ENCODE results near the gene STIMATE.

The STIMATE gene

DNA sequence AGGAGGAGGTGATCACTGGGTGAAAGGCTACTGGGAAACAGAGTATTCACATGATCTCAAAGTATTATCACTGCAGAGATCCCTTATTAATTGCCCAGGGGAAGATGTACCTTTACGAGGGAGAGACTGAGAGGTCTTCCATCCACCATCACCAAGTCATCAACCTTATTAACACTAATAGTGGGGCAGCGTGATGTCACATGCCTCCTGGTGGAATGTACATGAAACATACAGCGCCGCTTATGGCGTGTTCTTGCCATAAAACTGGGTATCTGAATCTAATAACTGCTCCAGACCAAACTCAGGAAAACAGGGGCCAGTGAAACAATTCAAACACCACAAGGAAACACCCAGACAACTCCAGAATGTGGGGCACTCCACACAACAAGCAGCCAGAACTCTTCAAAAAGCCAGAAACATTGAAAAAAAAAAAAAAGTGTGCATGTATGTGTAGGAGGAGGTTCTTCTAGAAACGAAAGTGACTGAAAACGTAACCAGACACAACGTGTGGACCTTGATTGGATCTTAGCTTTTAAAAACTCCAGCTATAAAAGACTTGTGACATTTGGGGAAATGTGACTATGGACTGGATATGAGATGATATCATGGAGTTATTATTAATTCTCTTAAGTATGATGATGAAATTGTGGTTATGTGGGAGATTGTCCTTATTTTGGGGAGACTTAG, 4.6 kb downstream of the STIMATE start:
- no peak for DNase-seq

DNA sequence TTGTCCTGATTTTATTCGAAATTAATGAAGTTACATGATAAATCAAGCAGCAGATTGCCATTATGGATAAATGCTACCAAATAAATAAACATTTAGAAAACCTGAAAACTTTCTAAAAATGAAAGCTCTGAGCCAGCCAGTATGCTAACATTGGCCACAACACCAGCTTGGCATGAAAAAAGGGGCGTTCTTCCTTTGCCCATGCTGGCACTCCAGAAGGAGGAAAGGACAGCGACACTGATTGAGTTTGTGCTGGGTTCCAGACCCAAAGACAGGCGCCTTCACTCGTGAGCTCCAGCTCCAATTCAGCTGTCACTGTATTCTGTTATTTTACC, 5.1 kb downstream of the STIMATE start:
- no peak for DNase-seq

DNA sequence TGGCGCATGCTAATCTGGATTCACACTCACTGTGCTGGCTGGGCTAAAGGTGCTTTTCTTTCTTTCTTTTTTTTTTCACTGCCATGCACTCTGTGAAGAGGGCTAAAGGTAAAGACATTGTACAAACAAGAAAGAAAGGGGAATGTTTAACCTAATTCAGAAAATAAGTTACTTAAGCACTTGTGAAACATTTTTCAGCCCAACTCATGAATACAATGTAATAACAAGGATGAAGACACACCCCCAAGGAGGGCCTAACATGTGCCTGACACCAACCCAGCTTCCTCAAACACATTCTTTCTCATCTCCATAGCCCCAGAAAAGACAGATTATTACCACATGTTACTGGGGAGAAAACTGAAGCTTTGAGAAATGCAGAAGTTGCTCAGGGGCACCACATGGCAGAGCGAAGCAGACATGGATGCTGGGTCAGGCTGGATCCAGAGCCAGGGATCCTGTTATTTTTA, 5.7 kb downstream of the STIMATE start:
- DNase-seq, result no peak

DNA sequence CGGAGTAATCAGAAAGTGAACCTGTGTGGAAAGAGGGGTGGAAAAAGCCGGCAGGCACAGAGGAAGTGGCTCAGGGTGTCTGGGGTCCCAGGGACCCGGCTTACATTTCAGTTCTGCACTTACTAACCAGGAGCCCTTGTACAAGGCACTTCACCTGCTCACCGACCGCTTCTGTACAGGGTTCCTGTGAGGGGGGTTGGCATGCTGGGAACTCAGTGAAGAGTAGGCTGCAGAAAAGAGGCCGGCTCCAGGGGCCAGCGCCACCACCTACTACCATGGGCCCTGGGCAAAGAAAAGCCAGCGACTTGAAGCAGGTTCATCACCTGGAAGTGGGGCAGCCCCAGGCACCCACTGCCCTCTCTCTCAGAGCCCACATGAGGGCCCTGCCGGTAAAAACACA, 6.2 kb downstream of the STIMATE start:
- DNase-seq, result no peak

DNA sequence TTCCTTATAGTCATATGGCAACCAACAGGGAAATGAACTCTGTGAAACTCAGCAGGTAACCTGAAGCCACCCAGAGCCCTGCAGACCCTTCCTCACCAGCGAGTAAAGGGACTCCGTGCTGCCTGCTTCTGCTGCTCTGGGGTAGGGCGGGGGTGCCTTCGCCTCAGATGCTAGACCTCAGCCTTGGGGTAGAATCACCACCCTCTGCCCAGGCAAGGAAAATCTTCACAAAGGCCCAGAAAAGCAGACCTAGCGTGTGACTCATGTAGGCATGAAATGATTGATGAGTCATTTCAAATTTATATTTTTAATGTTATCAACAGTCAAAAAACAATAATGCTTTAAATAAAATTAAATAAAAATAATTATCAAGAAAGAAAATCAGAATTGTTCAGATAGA, 6.6 kb downstream of the STIMATE start:
- DNase-seq, result no peak

DNA sequence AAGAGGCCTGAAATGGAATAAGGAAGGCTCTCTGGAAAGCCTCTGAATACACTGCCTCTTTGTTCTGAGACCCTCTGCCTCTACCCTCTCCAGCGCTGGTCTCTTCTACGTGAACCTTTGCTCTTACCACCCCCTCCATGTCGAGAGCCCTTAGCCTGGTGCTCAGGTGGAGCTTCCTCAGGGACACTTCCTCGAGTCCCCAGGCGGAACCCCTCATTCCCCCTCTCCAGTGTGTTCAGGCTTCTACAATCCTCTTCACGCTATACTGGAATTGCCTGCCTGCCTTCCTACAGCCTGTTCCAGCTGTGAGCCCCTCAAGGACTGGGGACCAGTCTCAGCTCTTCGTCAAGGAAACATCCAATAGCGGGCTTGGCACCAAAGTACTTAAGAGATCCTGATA, 7.4 kb downstream of the STIMATE start:
- no peak for DNase-seq

DNA sequence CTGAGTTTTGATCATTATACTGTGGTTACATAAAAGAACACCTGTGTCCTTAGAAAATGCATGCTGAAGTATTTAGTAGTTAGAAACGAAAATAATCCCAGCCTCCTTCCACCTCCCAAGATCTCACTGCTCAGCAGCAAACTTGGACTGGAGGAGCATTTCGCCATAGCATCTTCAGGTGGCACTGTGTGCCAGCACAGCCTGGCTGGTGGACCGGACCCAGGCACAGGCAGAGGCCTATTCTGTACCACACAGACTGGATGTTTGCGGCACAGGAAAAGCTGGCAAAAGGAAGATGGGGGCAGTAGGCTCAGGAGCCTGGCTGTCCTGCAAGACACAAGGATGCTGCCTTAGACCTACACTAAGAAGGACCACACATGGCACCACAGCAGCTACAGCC, 10.2 kb downstream of the STIMATE start:
- DNase-seq, result no peak

DNA sequence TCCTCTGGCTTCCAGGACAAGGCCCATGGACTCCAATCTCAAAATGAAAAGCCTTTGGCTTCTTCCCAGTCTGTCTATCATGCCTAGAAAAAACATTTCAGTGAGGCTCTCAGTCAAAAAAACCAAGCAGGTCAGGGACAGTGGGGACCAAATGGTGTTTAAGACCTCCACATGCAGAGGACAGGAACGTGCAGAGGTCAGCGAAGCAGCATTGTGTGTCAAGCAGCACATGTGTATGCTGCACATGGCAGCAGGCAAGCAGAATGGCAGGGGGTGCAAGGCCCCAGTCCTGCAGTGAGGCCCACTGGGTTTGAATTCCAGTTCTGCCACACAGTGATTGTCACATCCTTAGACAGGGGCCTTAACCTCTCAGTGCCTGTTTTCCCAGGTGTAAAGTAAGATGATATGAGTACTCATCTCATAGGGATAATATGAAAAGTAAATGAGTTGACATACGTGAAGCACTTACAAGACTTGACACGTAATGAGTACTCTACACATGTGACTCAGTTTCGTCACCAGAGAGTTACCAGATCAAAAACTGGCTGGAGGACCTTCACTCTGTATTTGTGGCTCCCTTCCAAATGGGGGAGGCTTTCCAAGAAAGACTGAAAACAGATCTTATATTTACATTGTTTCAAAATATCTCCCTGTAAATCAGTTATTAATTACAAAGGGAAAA, 11.2 kb downstream of the STIMATE start:
- no peak for DNase-seq

DNA sequence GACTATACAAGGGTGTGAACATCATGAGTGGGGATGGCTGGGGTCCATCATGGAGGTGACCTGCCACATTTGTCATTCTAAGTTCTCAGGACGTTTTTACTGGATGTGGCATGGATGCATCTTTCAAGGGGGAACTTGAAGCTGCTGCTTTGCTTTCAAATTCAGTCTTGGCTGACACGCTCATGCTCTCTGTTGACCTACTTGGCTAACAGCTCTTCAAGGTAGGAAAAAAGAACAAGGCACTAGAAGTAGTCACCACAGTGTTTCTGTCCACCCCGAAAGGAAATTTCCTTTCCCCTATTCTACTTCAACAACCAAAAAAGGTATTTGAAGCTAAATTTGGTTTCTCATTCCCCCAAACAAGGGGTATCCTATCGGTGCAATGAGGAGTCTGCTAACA, 15.0 kb downstream of the STIMATE start:
- no peak for DNase-seq

DNA sequence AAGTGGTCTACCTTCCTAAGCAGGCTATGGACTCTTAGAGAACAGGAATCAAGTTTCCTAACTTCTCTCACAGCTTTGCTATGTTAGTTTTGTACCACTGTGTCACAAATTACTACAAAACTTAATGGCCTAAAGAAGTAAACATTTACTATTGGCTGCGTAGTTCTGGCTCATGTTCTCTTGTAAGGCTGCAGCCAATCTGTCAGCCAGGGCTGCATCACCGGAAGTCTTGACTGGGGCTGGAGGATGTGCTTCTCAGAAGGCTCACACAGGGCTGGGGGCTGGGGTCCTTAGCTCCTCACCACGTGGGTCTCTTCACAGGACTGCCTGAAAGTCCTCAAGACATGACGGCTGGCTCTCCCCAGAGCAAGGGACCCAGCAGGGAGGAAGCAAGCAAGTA, 15.5 kb downstream of the STIMATE start:
- no peak for DNase-seq

DNA sequence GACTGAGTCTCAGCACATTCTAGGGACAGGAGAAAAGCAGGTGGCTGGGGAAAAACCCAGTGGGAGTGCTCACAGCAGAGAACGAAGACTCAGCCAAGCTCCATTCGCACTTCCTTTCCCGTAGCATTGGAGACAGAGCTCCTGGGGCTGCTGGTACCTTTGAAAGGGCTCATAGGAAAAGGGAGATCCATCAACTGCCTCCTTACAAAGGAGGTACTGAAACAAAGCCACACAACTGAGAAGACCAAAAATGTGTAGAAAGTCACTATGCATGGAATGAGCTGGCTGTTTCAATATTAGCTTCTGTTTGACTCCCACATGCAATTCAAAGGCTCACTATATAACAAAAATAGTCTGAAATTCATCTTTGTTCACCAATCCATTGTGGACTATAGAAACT, 16.9 kb downstream of the STIMATE start:
- no peak for DNase-seq

DNA sequence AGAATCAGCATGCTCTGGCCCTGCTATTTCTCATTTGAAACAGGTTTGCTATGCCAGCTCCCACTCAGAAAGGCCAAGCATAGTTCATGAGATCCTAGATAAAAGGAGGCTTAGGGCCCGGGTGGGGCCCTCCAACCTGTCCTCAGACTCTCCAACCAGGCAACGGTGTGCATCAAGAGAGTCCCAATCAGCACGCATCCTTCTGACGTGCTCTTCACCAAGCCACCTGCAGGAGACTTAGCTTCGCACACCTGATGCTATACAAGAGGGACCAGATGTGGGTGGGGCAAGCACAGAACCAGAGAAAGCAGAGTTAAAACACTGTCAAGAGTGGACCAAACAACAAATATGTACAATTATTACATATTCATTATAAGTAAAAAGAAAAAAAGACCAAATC, 17.3 kb downstream of the STIMATE start:
- no peak for DNase-seq

DNA sequence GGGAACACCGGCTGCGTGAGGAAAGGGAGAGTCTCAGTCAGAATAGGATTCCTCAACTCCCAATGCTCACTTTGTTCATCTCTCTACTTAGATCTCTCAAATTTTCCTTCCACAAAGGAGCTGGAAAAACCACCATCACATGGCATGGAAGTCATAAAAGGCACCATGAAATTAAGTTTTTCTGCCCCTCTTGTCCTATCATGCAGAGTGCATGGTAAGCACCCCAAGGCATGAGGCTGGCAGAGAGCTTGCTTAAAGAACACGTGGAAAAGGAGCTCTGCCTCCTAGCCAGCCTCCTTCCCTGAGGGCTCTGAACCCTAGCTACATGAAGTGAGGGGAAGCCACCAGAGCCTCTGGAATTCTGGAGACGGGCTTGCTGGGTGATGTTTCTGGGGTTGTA, 17.8 kb downstream of the STIMATE start:
- no peak for DNase-seq

DNA sequence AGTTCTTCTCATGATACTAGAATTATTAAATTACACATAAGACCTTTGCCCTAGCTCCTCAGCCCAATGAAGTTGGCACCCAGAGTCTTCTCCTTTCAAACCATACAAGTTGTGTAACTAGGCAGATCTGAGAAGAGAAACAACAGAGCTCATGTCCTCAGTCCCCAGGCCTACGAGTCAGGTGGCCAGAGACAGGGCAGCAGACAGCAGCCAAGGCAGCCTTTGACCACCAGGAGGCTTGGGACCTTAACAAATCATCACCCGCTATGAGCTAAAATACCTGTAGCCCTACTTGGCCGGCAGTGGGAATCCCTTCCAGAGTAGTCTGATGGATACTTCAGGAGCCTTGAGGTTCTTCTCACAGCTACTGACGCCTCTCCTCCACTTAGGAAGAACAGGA, 18.3 kb downstream of the STIMATE start:
- DNase-seq, result no peak

DNA sequence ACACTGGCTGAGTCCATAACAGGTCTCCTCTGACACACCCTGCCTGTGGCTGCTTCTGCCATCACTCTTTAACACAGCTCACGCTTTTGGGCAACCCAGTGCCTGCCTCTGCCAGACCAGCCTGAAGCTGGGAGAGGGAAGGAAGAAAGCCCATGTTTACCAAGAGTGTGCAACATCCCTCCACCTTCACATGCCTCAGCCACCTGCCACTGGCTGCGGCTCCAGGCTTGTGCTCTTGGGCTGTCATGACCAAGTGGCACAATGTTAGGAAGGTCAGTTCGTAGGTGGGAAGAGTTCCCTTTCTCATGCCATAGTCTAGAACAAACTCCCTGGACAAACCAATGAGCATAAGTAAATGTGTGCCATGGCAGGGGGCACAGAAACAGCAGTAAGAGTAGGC, 20.3 kb downstream of the STIMATE start:
- DNase-seq, result no peak

DNA sequence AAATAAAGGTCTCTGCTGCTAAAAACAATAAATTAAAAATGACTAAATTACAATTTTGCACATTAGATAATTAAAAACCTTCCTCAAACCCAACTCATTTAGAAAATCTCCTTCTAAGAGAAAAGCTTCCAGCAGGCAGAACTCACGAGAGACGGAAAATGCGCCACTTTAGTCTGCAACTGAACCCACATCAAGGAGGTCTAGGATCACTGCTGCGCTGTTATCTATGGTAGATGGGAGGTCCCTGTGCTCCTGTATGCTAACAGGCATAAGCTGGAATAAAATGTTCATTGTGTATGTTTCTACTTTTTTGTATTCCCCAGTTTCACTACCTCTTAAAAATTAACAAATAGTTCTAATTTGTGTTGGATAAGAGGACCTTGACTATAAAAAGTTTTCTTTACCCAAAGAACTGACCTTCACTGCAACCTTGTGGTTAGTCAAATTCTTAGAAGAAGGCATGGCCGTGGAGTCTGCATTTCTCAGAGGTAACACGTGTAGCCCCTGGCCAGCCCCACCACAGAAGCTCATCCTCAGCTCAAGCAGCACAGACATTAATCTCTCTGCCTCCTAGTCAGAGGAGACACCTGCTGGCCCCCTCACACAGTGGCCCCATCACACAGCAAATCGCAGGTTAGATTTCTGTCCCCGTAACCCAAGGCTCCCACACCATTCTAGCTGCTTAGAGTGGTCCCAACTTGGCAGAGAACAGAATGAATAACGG, 22.3 kb downstream of the STIMATE start:
- DNase-seq, result no peak

DNA sequence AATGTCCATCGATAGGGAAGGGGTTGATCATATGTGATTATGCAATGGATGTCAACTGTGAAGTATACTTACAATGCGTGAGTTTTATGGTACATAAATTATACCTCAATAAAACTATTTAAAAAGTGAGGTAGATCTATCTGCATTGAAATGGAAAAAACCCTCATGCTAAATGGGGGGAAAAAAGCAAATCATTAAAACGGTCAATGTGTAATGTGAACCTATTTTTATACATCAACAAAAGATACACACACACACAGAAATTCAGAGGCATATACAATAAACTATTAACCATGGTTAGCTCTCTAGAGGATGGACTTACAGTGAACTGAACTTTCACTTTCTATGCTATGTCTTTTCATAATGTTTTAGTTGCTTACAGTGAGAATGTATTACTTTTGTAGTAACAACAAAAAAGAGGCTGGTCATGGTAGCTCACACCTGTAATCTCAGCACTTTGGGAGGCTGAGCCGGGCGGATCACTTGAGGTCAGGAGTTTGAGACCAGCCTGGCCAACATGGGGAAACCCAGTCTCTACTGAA, 23.1 kb downstream of the STIMATE start:
- DNase-seq, result no peak

DNA sequence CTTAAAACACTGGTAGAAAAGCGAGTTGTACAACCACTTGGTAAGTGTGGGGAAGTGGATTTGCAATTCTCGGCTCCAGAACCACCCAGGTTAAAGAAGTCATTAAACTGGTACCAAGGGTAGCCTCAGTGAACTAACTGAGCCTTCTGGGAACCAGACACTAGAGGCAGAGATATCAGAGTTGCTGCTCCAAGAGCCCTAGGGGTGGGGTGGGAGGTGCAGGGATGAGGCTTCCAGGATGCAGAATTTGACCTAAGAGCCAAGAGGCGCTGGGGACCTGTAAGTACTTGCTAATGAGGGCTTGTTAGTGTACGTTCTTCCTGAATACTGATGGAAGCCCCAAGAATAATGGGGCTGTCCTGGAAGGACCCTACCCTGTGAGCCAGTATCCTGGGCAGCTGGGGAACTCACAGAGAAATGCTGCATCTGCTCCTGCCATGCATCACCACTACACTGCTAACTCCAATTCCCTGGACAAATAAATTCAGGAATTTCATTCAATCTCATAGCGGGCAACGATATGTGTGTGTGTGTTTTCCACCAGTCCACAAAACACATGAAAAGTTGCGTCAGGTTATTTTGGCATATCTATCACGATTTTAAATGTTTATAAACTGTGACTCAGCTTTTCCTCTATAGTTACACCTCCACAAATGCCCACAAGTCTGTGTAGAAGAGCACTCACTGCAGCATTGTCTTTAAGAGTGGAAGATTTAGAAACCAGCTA, 23.8 kb downstream of the STIMATE start:
- DNase-seq, result no peak

DNA sequence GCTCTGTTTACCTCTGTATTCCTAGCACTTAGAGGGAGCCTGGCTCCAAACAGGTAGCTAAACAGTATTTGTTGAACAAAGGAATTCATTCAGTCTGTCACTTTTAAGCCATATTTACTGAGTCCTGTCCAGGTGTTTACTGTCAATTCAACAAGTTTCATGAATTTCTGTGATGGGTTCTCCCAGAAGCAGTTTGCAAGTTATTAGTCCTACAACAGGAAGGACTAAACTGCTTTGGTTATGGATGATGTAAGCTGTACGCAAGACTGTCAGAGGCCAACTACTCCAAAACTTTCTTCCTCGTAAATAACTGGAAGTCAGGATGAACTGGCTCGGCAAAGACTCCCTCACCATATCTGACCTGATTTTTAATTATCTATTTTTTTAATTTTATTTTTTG, 25.1 kb downstream of the STIMATE start:
- no peak for DNase-seq

DNA sequence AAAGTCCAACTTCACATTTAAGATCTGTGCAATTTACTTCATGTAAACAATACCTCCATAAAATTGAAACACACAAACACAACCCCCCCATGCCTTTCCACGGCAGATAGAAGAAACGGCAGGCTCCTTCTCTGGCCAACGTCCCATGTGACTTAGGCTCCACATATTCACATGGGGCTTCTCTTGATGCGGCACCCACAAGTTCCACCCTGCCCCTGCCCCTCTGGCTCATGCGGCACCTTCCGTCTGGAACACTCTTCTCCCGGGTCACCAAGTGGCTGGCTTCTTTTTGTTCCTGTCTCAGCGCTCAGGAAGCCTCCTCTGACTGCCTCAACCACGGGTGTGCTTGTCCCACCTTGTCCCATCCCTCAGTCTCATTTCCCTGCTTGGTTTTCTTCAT, 25.6 kb downstream of the STIMATE start:
- no peak for DNase-seq

DNA sequence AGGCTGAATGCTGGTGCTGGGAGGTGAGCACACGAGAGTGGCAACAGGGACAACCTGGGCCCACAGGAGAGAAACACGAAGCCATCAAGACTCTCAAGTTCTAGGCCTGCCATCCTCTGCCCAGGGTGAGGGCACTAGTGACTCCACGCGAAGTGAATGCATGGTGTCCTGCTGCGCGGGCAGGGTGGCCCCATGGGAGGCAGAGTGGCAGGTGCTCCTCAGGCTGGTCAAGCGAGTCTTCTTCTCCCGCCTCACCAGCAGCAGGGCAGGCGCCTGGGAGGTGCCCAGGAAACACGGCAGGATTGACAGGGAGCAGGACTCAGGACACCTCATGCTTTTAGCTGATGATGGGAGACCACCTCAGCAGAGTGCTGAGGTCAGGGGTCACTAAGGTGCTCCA, 26.9 kb downstream of the STIMATE start:
- no peak for DNase-seq

DNA sequence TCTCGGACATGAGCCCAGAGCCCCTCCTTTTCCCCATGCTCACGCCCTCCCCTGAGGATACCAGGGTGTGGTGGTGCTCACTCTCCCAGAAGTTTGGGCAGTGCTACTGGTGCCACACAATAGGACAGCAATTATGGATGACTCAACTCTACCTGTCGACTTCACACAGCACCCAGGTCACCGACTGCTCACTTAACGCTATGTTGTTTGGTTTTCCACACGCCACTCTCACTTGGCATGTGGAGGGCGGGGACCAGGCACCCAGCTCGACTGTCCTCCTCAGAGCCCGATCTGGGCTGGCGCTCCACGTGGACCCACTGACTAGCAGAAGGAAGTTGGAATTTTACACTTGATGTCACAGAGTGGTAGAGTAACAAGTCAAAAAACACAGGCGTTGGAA, 30.9 kb downstream of the STIMATE start:
- DNase-seq, result no peak

DNA sequence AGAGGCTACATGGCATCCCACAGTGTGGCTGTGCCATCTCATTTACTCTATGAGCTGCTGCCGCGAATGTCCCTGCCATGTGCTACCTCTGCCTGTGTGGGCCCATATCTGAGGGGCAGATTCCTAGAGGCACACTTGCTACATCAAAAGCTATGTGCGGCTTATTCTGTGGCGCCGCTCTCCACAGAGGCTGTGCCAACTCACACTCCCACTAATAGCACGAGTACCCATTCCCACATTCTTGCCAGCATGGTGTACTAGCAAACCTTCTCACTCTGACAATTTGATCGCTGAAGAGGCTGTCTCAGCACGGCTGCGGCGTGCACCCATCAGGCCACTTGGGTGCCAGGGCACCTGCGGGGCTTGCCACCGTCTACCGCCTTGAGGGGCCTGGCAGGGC, 31.4 kb downstream of the STIMATE start:
- no peak for DNase-seq

DNA sequence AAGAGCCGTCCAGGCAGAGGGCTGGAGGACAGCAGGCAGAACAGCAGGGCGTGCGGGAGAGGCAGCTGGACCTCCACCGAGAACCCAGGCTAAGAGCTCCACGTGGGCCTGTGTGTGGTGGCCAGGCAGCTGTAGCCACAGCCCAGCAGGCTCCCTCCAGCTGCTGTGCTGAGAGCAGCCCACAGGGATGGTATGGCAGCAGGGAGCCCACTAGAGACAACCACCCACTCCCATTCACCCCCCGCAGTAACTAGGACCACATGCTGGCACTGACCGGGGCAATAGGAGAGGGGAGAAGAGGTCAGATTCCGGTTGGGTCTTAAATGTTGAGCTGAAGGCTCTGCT, 37.0 kb downstream of the STIMATE start:
- no peak for DNase-seq
